NCI-H1694 (cell line): ENCODE results near the gene MAGOHB.
"Not testable (repeated sequence)": the region's sequence is repeated elsewhere in the genome, so short reads cannot be mapped to it uniquely, and the experiment has no call there.

Experiments used
- DNase-seq: peaks from one replicate; lab custom pipeline; 2025; lab: John Stamatoyannopoulos, UW

MAGOHB gene

GRCh38 chr12:10612110-10612509 is 1.3 kb downstream of the MAGOHB start:
- DNase-seq, result no peak

GRCh38 chr12:10611258-10611657 is 2.2 kb downstream of the MAGOHB start:
- not testable (repeated sequence) for DNase-seq

- no peak for DNase-seq
These were observed 3.2 kb downstream of the MAGOHB start for GRCh38 chr12:10610188-10610587.

GRCh38 chr12:10607885-10608458 is 5.4 kb downstream of the MAGOHB start:
- DNase-seq, result no peak

GRCh38 chr12:10601860-10602259 is 11.5 kb downstream of the MAGOHB start:
- no peak for DNase-seq

GRCh38 chr12:10600988-10601387 is 12.4 kb downstream of the MAGOHB start:
- DNase-seq, result no peak

- no peak for DNase-seq
These were observed 17.5 kb downstream of the MAGOHB start for GRCh38 chr12:10595881-10596280.

GRCh38 chr12:10590966-10591365 is 22.4 kb downstream of the MAGOHB start:
- DNase-seq, result no peak

GRCh38 chr12:10584415-10584814 is 29.0 kb downstream of the MAGOHB start:
- DNase-seq, result no peak

GRCh38 chr12:10582704-10583103 is 30.7 kb downstream of the MAGOHB start:
- no peak for DNase-seq

- not testable (repeated sequence) for DNase-seq
These were observed 31.3 kb downstream of the MAGOHB start for GRCh38 chr12:10582133-10582532.

GRCh38 chr12:10574307-10574706 is 39.1 kb downstream of the MAGOHB start:
- DNase-seq, result no peak

- DNase-seq, result not testable (repeated sequence)
These were observed 41.4 kb downstream of the MAGOHB start for GRCh38 chr12:10572021-10572490.

- no peak for DNase-seq
These were observed 42.3 kb downstream of the MAGOHB start for GRCh38 chr12:10571141-10571540.

- no peak for DNase-seq
These were observed 45.6 kb downstream of the MAGOHB start for GRCh38 chr12:10567813-10568212.

- no peak for DNase-seq
These were observed 49.4 kb downstream of the MAGOHB start for GRCh38 chr12:10563966-10564365.

- DNase-seq, result no peak
These were observed 50.4 kb downstream of the MAGOHB start for GRCh38 chr12:10563002-10563401.

GRCh38 chr12:10562306-10562933 is 51.0 kb downstream of the MAGOHB start:
- peak; percentile 38 for DNase-seq

GRCh38 chr12:10559244-10559643 is 54.2 kb downstream of the MAGOHB start:
- no peak for DNase-seq

GRCh38 chr12:10558789-10559188 is 54.6 kb downstream of the MAGOHB start:
- no peak for DNase-seq

GRCh38 chr12:10558301-10558700 is 55.1 kb downstream of the MAGOHB start:
- DNase-seq, result no peak

- DNase-seq, result no peak
These were observed 55.6 kb downstream of the MAGOHB start for GRCh38 chr12:10557766-10558165.

- DNase-seq, result no peak
These were observed 56.1 kb downstream of the MAGOHB start for GRCh38 chr12:10557329-10557728.
